ENCODE results near the gene DYSF. TPM values are rescaled to one million over a fixed set of nuclear protein-coding genes. Genes with fewer than 3 reads are reported as not detected.

Gene DYSF
- total and polyA plus RNA-seq, 2 donors from 2014 or later, result 11.3 to 19.8 TPM

DNA sequence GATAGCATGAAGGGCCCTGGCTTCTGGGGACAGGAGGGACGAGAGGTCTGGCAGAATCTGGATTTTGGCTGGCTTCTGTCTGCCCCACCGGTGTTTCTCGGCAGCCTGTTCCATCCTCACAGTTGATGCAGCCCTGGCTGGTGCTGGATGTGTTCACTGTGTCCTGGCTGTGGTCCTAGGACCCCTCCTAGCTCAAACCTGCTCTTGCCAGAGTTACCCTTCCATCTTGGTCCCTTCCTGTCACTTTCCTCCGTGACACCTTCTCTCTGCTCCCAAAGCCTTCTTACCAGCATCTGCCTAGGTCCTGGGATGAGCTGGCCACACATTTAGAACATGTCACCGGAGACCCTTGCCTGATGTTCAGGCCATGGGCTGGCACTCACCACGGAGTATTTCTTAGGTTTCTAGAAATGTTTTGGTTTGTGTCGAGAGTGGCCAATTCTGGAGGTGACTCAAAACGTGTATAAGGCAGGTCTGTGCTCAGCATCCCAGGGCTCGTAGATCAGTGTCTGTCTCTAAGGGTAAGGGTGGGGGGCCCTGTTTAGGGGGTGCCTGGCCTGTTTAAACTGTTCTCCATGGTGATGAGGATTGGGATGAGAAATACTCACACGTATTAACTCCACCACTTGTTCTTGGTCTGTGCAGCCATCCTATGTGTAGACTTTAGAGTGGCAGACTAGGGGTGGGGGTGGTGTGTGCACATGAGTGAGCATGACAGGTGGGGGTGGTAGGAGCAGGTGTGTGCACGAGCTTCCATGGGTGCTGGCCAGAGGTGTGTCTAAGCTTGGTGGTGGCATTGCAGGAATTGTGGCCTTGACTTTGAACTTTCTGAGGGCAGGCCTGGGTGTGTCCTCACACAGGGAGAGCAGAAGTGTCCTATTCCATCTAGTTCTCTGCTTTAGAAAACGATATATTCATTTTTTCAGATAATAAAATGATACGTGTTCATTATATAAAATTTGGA, 162.7 kb downstream of the DYSF start:
- DNase-seq (peak in 1 of 5 donors; percentile 61), FAIRE-seq (no peak)
- no peak overlapping the region for H3K4me3 ChIP-seq (ENCODE audit: low read length in 3 of 3)
- no peak overlapping the region for H3K9ac ChIP-seq (ENCODE audit: low read length in 3 of 3)
- H3K27ac ChIP-seq (ENCODE audit: low read depth in 2 of 2, low read length in 2 of 2), result no peak overlapping the region
- no peaks in the 10 kb centered on the region for H3K36me3 ChIP-seq (ENCODE audit: control insufficient read depth in 2 of 3, insufficient read depth in 3 of 3, low read length in 3 of 3)
- H3K27me3 ChIP-seq (ENCODE audit: control insufficient read depth, insufficient read depth, low read length), result no peaks in the 10 kb centered on the region
- TF ChIP-seq, protein P1, sequence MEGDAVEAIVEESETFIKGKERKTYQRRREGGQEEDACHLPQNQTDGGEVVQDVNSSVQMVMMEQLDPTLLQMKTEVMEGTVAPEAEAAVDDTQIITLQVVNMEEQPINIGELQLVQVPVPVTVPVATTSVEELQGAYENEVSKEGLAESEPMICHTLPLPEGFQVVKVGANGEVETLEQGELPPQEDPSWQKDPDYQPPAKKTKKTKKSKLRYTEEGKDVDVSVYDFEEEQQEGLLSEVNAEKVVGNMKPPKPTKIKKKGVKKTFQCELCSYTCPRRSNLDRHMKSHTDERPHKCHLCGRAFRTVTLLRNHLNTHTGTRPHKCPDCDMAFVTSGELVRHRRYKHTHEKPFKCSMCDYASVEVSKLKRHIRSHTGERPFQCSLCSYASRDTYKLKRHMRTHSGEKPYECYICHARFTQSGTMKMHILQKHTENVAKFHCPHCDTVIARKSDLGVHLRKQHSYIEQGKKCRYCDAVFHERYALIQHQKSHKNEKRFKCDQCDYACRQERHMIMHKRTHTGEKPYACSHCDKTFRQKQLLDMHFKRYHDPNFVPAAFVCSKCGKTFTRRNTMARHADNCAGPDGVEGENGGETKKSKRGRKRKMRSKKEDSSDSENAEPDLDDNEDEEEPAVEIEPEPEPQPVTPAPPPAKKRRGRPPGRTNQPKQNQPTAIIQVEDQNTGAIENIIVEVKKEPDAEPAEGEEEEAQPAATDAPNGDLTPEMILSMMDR (IDR thresholded peaks at IDR 0.05; ENCODE audit: borderline replicate concordance, extremely low read depth, insufficient read depth), result no peak
- intact Hi-C loops (cut with DNase I), result no loop called here
- peaks cover 0 to 1% (median 0%) of the 10 kb centered on the region in 3 donors for H3K9me3 ChIP-seq (ENCODE audit: control insufficient read depth in 2 of 3, insufficient read depth in 1 of 3, low read length in 3 of 3)
- peaks cover 0 to 12% (median 0%) of the 10 kb centered on the region in 3 donors for H3K4me1 ChIP-seq (ENCODE audit: control insufficient read depth in 2 of 3, insufficient read depth in 2 of 3, low read depth in 1 of 3, low read length in 3 of 3)

DNA sequence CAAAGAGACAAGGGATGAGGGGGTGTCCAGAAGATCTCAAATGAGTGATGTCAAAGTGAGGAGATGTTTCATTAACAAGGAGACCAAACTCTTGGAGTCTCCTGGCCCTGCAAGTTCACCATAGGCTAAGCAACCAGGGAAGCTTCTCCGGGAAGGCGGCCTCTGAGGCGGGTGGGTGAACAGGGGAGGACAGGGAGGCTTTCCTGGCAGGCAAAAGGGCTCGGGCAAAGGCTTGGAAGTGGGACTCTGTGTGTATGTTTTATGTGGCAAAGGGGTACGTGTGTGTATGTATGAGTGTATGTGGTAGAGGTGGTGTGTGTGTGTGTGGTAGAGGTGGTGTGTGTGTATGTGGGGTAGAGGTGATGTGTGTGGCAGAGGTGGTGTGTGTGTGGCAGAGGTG, 163.9 kb downstream of the DYSF start:
- H3K4me3 ChIP-seq (ENCODE audit: low read length in 3 of 3), result no peak overlapping the region
- H3K9ac ChIP-seq (ENCODE audit: low read length in 3 of 3), result no peak overlapping the region
- intact Hi-C loops (cut with DNase I), result no loop called here
- no peaks in the 10 kb centered on the region for H3K36me3 ChIP-seq (ENCODE audit: control insufficient read depth in 2 of 3, insufficient read depth in 3 of 3, low read length in 3 of 3)
- H3K27me3 ChIP-seq (ENCODE audit: control insufficient read depth, insufficient read depth, low read length), result no peaks in the 10 kb centered on the region
- H3K4me1 ChIP-seq (ENCODE audit: control insufficient read depth in 2 of 3, insufficient read depth in 2 of 3, low read depth in 1 of 3, low read length in 3 of 3), result peaks cover 0 to 12% (median 0%) of the 10 kb centered on the region in 3 donors
- DNase-seq (peak in 1 of 5 donors; percentile 29), FAIRE-seq (no peak)
- peaks cover 0 to 1% (median 0%) of the 10 kb centered on the region in 3 donors for H3K9me3 ChIP-seq (ENCODE audit: control insufficient read depth in 2 of 3, insufficient read depth in 1 of 3, low read length in 3 of 3)
- TF ChIP-seq, protein P1 (IDR thresholded peaks at IDR 0.05; ENCODE audit: borderline replicate concordance, extremely low read depth, insufficient read depth), result no peak
- no peak overlapping the region for H3K27ac ChIP-seq (ENCODE audit: low read depth in 2 of 2, low read length in 2 of 2)

DNA sequence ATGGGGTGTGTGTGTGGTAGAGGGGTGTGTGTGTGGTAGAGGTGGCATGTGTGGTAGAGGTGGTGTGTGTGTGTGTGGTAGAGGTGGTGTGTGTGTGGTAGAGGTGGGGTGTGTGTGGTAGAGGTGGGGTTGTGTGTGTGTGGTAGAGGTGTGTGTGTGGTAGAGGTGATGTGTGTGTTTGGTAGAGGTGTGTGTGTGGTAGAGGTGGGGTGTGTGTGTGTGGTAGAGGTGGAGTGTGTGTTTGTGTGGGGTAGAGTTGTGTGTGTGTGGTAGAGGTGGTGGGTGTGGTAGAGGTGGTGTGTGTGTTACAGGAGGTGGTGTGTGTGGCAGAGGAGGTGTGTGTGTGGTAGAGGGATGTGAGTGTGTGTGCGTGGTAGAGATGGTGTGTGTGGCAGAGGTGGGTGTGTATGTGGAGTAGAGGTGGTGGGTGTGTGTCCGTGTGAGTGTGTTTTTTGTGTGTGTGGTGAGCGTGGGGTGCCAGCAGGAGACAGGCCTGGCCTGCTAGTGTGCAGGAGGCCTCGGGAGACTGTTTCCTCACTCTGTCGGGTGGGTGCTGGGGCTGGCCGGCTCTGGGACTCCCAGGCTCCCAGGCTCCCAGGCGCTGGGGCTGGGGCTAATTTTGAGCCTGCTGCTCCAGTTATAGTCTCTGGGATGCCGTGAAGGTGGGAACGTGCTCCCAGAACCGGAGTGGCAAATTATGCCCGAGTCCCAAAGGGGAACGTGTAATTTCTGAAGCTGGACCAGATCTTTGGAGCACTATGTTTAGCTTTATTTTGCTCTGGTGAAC, 165.2 kb downstream of the DYSF start:
- peak in 1 of 5 donors; percentile 8 for DNase-seq
- Histone ChIP-seq H3K36me3 (ENCODE audit: control insufficient read depth in 2 of 3, insufficient read depth in 3 of 3, low read length in 3 of 3) (no peaks in the 10 kb centered on the region), H3K27ac (ENCODE audit: low read depth in 2 of 2, low read length in 2 of 2) (no peak overlapping the region), H3K27me3 (ENCODE audit: control insufficient read depth, insufficient read depth, low read length) (no peaks in the 10 kb centered on the region), H3K9ac (ENCODE audit: low read length in 3 of 3) (no peak overlapping the region), H3K9me3 (ENCODE audit: control insufficient read depth in 2 of 3, insufficient read depth in 1 of 3, low read length in 3 of 3) (peaks cover 0 to 1% (median 0%) of the 10 kb centered on the region in 3 donors), H3K4me1 (ENCODE audit: control insufficient read depth in 2 of 3, insufficient read depth in 2 of 3, low read depth in 1 of 3, low read length in 3 of 3) (peaks cover 0 to 12% (median 0%) of the 10 kb centered on the region in 3 donors), H3K4me3 (ENCODE audit: low read length in 3 of 3) (peak overlapping the region in 1 of 3 donors; percentile 5)
- intact Hi-C loops (cut with DNase I), result no loop called here
- FAIRE-seq, result no peak
- TF ChIP-seq, protein P1 (IDR thresholded peaks at IDR 0.05; ENCODE audit: borderline replicate concordance, extremely low read depth, insufficient read depth), result no peak

All from kidney (tissue), 14 donors.